ENCODE results near the gene PORCN. TPM values are rescaled to one million over a fixed set of nuclear protein-coding genes. Genes with fewer than 3 reads are reported as not detected.
"Not testable (repeated sequence)": the region's sequence is repeated elsewhere in the genome, so short reads cannot be mapped to it uniquely, and the experiment has no call there.

The PORCN gene
- total and polyA plus RNA-seq, 5 donors from 2014 or later = 8.1 to 18.5 (median 9.5) TPM

DNA sequence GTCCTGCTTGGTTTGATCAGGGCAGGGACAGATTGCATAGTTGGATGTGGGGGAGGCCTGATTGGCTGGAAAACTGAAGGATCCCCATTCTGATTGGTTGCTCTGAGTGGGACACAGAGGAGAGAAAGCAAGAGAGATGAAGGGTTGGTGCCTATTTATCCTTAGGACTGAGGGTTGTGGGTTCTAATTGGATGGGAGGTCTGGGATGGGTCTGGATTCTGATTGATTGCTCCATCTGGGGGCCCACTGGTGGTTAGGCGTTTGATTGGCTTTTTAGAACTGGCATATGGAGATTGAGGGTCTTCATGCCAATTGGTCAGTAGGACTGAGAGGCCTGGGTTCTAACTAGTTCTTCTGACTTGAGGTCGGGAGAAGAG, 12.2 kb downstream of the PORCN start:
- H3K4me1 Mint-ChIP-seq = peaks cover 0 to 31% (median 15%) of the 10 kb centered on the region in 4 donors
- H3K4me3 Mint-ChIP-seq = peak overlapping the region; percentile 87 to 94 (median 91)
- peak overlapping the region; percentile 81 for H3K27ac ChIP-seq (ENCODE audit: insufficient read depth, low read length, poor library complexity, severe bottlenecking)
- ATAC-seq (ENCODE audit: low read depth in 2 of 2) (no peak), DNase-seq (peak in 1 of 3 donors; percentile 51)
- no peaks in the 10 kb centered on the region for H3K27me3 Mint-ChIP-seq
- H3K27me3 ChIP-seq (ENCODE audit: control insufficient read depth, insufficient read depth, low read length) = no peaks in the 10 kb centered on the region
- H3K36me3 ChIP-seq (ENCODE audit: control insufficient read depth, insufficient read depth, low read length) = peaks cover 4% of the 10 kb centered on the region
- no peaks in the 10 kb centered on the region for H3K9me3 Mint-ChIP-seq
- H3K36me3 Mint-ChIP-seq = peaks cover 6% of the 10 kb centered on the region
- H3K4me1 ChIP-seq (ENCODE audit: control insufficient read depth, insufficient read depth, low read length, poor library complexity, severe bottlenecking) = peaks cover 16% of the 10 kb centered on the region
- H3K9me3 ChIP-seq (ENCODE audit: control insufficient read depth in 2 of 2, low read length in 2 of 2) = no peaks in the 10 kb centered on the region
- H3K27ac Mint-ChIP-seq = peak overlapping the region; percentile 94 to 99 (median 95)
- peak overlapping the region; percentile 76 for H3K4me3 ChIP-seq (ENCODE audit: low read depth, low read length)

DNA sequence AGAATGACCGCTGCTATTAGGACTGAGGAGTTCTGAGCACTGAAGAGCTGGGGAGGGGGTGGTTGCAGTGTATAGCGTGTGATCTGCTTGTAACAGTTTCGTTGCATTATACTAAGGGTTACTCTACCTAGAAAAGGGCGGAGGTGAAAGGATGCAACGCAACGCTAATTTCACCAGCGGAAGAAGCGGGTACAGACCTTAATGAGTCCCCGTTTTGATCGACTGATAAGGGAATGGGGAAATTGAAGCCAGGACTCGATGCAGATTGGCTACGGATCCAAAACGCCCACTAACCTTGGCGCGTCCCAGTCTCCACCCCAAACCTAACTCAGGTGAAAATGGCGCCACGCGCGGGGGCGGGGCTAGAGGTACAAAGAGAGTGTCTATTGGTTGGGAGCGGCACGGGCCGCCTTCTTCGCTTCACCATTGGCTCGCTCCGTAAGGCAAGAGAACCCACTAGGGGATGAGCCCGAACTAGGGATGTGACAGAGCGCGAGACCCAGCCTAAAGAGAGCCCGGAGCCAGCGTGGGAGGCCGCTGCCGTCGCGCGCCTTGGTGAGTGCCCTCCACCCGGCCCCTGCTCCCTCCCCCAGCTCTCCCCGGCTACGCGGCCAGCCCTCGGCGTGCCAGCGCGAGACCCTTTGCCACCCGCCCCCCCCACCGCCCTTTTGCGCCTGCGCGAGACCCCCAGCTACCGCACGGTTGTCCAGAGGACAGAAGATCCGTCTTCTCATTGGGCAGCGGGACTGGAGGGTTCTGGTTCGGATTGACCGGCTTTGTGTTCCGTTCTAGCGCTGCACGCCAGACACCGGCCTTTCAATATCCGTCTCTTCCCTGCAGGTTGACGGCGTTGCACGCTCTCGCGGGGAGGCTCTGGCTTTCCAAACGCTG, 12.8 kb downstream of the PORCN start, which contains the start of gene EBP:
Gene EBP (plus strand): TSS at position 456 of the 891 bp plus-strand sequence. CDS start 1,964 bp downstream, outside the sequence.
- H3K4me3 Mint-ChIP-seq = peak within 1 kb of the TSS; percentile 87 to 94 (median 91)
- DNase-seq = peak; percentile 91 to 97 (median 94)

DNA sequence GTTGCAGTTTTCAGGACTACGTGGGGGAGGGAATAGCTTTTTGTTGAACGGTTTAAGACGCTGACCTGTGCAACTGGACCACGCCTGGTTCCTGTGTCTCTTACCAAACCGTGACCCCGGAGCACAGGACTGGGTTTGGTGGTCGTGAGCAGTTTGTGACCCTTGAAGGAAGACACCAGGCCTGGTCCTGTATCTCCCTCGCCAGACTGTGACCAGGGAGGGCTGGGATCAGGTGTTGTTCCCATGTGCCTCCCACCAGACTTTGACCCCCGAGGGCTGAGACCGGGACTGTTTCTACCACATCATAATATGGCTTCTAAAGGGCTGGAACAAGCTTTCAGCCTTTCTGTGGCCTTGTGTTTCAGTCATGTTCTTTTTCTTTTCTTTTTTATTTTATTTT, 13.5 kb downstream of the PORCN start:
- peaks cover 13% of the 10 kb centered on the region for H3K36me3 ChIP-seq (ENCODE audit: control insufficient read depth, insufficient read depth, low read length)
- H3K4me1 ChIP-seq (ENCODE audit: control insufficient read depth, insufficient read depth, low read length, poor library complexity, severe bottlenecking) = peaks cover 16% of the 10 kb centered on the region
- no peaks in the 10 kb centered on the region for H3K27me3 ChIP-seq (ENCODE audit: control insufficient read depth, insufficient read depth, low read length)
- Mint-ChIP-seq H3K4me1 (peaks cover 5 to 36% (median 17%) of the 10 kb centered on the region in 4 donors), H3K9me3 (no peaks in the 10 kb centered on the region), H3K4me3 (peak overlapping the region; percentile 87 to 94 (median 91)), H3K27ac (peak overlapping the region; percentile 56 to 95 (median 94)), H3K36me3 (peaks cover 8% of the 10 kb centered on the region), H3K27me3 (no peaks in the 10 kb centered on the region)
- H3K4me3 ChIP-seq (ENCODE audit: low read depth, low read length) = peak overlapping the region; percentile 78
- ATAC-seq (ENCODE audit: low read depth in 2 of 2) (no peak), DNase-seq (no peak)
- H3K9me3 ChIP-seq (ENCODE audit: control insufficient read depth in 2 of 2, low read length in 2 of 2) = no peaks in the 10 kb centered on the region
- H3K27ac ChIP-seq (ENCODE audit: insufficient read depth, low read length, poor library complexity, severe bottlenecking) = peak overlapping the region; percentile 81

More for the DNA sequence above, 12.8 kb downstream of the PORCN start, which contains the start of gene EBP:
- no peaks in the 10 kb centered on the region for H3K27me3 ChIP-seq (ENCODE audit: control insufficient read depth, insufficient read depth, low read length)
- peaks cover 16% of the 10 kb centered on the region for H3K4me1 ChIP-seq (ENCODE audit: control insufficient read depth, insufficient read depth, low read length, poor library complexity, severe bottlenecking)
- peaks cover 7% of the 10 kb centered on the region for H3K36me3 ChIP-seq (ENCODE audit: control insufficient read depth, insufficient read depth, low read length)
- peak within 1 kb of the TSS; percentile 81 for H3K27ac ChIP-seq (ENCODE audit: insufficient read depth, low read length, poor library complexity, severe bottlenecking)
- peaks cover 6% of the 10 kb centered on the region for H3K36me3 Mint-ChIP-seq
- peaks cover 3 to 34% (median 15%) of the 10 kb centered on the region in 4 donors for H3K4me1 Mint-ChIP-seq
- no peaks in the 10 kb centered on the region for H3K9me3 Mint-ChIP-seq
- ATAC-seq (ENCODE audit: low read depth in 2 of 2) = peak; percentile 92 to 96
- H3K9me3 ChIP-seq (ENCODE audit: control insufficient read depth in 2 of 2, low read length in 2 of 2) = no peaks in the 10 kb centered on the region
- no peaks in the 10 kb centered on the region for H3K27me3 Mint-ChIP-seq
- H3K27ac Mint-ChIP-seq = peak within 1 kb of the TSS; percentile 94 to 99 (median 95)
- peak within 1 kb of the TSS; percentile 78 for H3K4me3 ChIP-seq (ENCODE audit: low read depth, low read length)

- no peak for ATAC-seq (ENCODE audit: low read depth in 2 of 2)
- no peak for DNase-seq
- Histone ChIP-seq H3K4me1 (ENCODE audit: control insufficient read depth, insufficient read depth, low read length, poor library complexity, severe bottlenecking) (peaks cover 16% of the 10 kb centered on the region), H3K27ac (ENCODE audit: insufficient read depth, low read length, poor library complexity, severe bottlenecking) (no peak overlapping the region), H3K4me3 (ENCODE audit: low read depth, low read length) (no peak overlapping the region), H3K36me3 (ENCODE audit: control insufficient read depth, insufficient read depth, low read length) (peaks cover 25% of the 10 kb centered on the region), H3K9me3 (ENCODE audit: control insufficient read depth in 2 of 2, low read length in 2 of 2) (no peaks in the 10 kb centered on the region), H3K27me3 (ENCODE audit: control insufficient read depth, insufficient read depth, low read length) (no peaks in the 10 kb centered on the region)
- Mint-ChIP-seq H3K36me3 (peaks cover 14% of the 10 kb centered on the region), H3K9me3 (peaks cover 0 to under 1% (median 0%) of the 10 kb centered on the region in 7 donors), H3K27me3 (no peaks in the 10 kb centered on the region), H3K4me3 (peak overlapping the region; percentile 58 to 78 (median 70)), H3K4me1 (peaks cover 5 to 36% (median 17%) of the 10 kb centered on the region in 4 donors), H3K27ac (peak overlapping the region in 1 of 3 donors; percentile 65)
Observed at GRCh38 chrX:48523682-48524081, 14.9 kb downstream of the PORCN start.

GRCh38 chrX:48525853-48526252, 17.1 kb downstream of the PORCN start:
- not testable (repeated sequence) for H3K27ac Mint-ChIP-seq; ATAC-seq (ENCODE audit: low read depth in 2 of 2); H3K27me3 Mint-ChIP-seq; H3K27me3 ChIP-seq (ENCODE audit: control insufficient read depth, insufficient read depth, low read length); H3K4me3 ChIP-seq (ENCODE audit: low read depth, low read length); H3K27ac ChIP-seq (ENCODE audit: insufficient read depth, low read length, poor library complexity, severe bottlenecking); DNase-seq; H3K4me1 ChIP-seq (ENCODE audit: control insufficient read depth, insufficient read depth, low read length, poor library complexity, severe bottlenecking); H3K9me3 Mint-ChIP-seq; H3K9me3 ChIP-seq (ENCODE audit: control insufficient read depth in 2 of 2, low read length in 2 of 2)
- Mint-ChIP-seq H3K4me3 (peak overlapping the region in 1 of 4 donors; percentile 22), H3K36me3 (peaks cover 15% of the 10 kb centered on the region), H3K4me1 (peaks cover 5 to 22% (median 13%) of the 10 kb centered on the region in 4 donors)
- H3K36me3 ChIP-seq (ENCODE audit: control insufficient read depth, insufficient read depth, low read length) = peaks cover 26% of the 10 kb centered on the region

GRCh38 chrX:48530736-48531135, 21.9 kb downstream of the PORCN start:
- DNase-seq (no peak), ATAC-seq (ENCODE audit: low read depth in 2 of 2) (no peak)
- H3K27ac ChIP-seq (ENCODE audit: insufficient read depth, low read length, poor library complexity, severe bottlenecking) = no peak overlapping the region
- no peaks in the 10 kb centered on the region for H3K4me1 ChIP-seq (ENCODE audit: control insufficient read depth, insufficient read depth, low read length, poor library complexity, severe bottlenecking)
- Mint-ChIP-seq H3K9me3 (peaks cover 0 to 2% (median 0%) of the 10 kb centered on the region in 7 donors), H3K36me3 (peaks cover 11% of the 10 kb centered on the region), H3K27ac (no peak overlapping the region), H3K4me3 (no peak overlapping the region), H3K27me3 (no peaks in the 10 kb centered on the region), H3K4me1 (peaks cover 5 to 11% (median 8%) of the 10 kb centered on the region in 4 donors)
- H3K9me3 ChIP-seq (ENCODE audit: control insufficient read depth in 2 of 2, low read length in 2 of 2) = no peaks in the 10 kb centered on the region
- H3K4me3 ChIP-seq (ENCODE audit: low read depth, low read length) = no peak overlapping the region
- H3K27me3 ChIP-seq (ENCODE audit: control insufficient read depth, insufficient read depth, low read length) = no peaks in the 10 kb centered on the region
- H3K36me3 ChIP-seq (ENCODE audit: control insufficient read depth, insufficient read depth, low read length) = peaks cover 22% of the 10 kb centered on the region

- Mint-ChIP-seq H3K4me1 (peaks cover 4 to 9% (median 7%) of the 10 kb centered on the region in 4 donors), H3K27me3 (no peaks in the 10 kb centered on the region), H3K36me3 (peaks cover 10% of the 10 kb centered on the region), H3K27ac (peak overlapping the region in 1 of 3 donors; percentile 95), H3K9me3 (peaks cover 0 to 2% (median 0%) of the 10 kb centered on the region in 7 donors), H3K4me3 (no peak overlapping the region)
- peaks cover 21% of the 10 kb centered on the region for H3K36me3 ChIP-seq (ENCODE audit: control insufficient read depth, insufficient read depth, low read length)
- H3K4me3 ChIP-seq (ENCODE audit: low read depth, low read length) = no peak overlapping the region
- H3K27ac ChIP-seq (ENCODE audit: insufficient read depth, low read length, poor library complexity, severe bottlenecking) = no peak overlapping the region
- H3K4me1 ChIP-seq (ENCODE audit: control insufficient read depth, insufficient read depth, low read length, poor library complexity, severe bottlenecking) = no peaks in the 10 kb centered on the region
- H3K27me3 ChIP-seq (ENCODE audit: control insufficient read depth, insufficient read depth, low read length) = no peaks in the 10 kb centered on the region
- no peak for ATAC-seq (ENCODE audit: low read depth in 2 of 2)
- peak in 1 of 3 donors; percentile 43 for DNase-seq
- H3K9me3 ChIP-seq (ENCODE audit: control insufficient read depth in 2 of 2, low read length in 2 of 2) = no peaks in the 10 kb centered on the region
Observed at GRCh38 chrX:48531358-48531959, 22.7 kb downstream of the PORCN start.

All from CD4-positive, CD25-positive, alpha-beta regulatory T cell (primary cell).